ENCODE data around the gene SPATA2L.

SPATA2L gene
- 14.7 to 15.3 reads per million in 2 donors for total RNA-seq

GRCh38 chr16:89701425-89702406 is at the start of gene SPATA2L:
SPATA2L (minus strand) TSS chr16:89701705; CDS start chr16:89701232, 473 bp downstream.
- peak; percentile 94 for DNase-seq

DNA sequence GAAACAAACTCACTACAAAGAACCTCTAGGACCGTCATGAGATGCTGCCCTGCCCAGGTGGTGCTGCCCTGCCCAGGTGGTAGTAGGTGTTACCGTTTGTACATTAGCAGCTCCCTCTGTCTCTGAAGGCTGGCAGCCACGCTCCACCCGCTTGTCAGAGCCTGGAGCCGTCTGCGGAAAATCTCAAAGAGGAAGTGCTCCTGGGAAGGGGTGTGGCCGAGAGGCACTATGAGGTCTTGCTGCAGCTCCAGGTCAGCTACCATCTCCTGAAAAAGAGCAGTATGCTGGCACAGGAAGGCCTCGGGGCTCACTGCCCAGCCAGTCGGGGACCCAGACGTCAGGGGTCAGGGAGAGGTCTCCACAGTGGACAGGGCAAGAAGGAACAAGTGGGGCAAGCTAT is 48.1 kb upstream of the SPATA2L start:
- DNase-seq: no peak

DNA sequence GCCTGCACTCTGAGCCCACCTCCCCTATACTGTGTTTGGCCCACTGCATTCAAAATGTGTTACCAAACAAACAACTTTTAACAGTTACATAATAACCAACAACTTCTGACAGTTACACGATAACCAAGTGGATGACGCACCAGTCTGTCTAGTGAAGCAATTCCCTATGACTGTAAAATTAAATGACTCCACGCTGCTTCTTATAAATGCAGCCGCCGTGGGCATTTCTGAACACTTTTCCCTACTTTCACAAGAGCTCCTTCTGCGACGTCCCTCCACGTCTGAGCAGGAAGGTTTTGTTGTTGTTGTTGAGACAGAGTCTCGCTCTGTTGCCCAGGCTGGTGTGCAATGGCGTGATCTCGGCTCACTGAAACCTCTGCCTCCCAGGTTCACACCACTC is 47.4 kb upstream of the SPATA2L start:
- no peak for DNase-seq

- DNase-seq: no peak
These were observed 46.6 kb upstream of the SPATA2L start for GRCh38 chr16:89748076-89748475.

DNA sequence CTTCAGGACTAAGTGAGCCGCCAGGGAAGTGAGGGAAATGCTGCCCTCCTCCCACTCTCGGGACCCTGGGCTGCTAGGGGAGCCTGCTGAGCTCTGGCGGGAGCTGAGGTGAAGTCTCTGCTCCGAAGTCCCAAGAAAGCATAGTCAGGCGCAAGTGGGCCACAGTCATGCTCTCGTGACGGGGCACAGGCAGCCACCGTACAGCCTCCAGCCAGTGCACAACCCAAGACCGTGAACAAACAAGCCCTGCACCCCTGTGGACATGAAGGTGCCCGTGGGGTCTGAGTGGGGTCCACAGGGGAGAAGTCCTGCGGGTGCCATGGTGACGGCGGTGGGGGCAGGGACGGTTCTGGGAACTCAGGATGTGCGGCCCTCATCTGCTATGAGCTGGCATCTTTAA is 44.5 kb upstream of the SPATA2L start:
- DNase-seq: no peak

- DNase-seq: no peak
These were observed 43.3 kb upstream of the SPATA2L start for GRCh38 chr16:89744813-89745212.

- no peak for DNase-seq
These were observed 41.4 kb upstream of the SPATA2L start for GRCh38 chr16:89742948-89743347.

DNA sequence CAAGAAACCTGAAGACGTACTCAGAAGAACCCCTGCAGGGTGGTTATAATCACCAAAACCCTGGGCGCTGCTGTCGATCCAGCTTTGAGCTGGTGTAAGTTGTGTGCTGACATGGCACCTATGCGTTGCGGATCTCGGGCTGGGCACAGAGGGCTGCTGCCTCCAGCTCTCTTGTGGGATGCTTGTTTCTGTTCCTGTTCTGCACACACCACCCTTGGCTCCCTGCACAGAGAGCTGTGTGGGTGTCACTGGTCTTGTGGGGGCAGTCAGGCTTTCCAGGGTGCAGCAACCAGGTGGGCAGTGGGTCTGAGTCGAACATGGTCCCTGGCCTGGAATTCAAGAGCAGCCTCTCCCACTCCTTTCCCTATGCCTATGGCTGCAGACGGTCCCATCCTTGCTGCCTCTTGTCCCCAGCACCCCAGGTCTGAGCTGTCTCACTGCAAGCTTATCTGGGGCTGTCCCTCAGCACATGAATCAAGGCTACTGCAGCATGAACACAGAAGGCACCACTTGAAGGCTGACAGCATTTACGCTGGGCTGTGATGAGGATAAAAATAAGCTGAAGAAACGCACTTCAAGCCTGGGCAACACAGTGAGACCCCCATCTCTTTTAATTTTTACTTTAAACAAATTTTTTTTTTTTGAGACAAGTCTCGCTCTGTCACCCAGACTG is 40.0 kb upstream of the SPATA2L start:
- no peak for DNase-seq

DNA sequence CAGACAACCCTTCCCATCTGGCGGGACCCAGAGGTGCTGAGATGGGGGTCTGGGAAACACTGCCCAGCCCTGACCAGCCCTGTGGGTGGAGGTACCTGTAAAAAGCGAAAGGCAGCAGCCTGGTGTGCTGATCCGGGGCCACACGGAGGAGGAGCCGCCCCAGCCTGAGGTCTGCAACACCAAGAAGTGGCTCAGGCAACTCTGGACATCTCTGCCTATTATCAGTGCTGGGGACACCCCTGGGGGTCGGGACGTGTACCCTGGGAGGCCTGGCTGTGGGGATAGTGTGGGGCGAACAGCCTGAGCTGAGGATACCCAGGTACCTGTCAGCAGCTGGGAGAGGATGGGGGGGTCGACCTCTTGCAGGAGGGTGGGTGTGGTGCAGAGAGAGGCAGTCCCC is 37.9 kb upstream of the SPATA2L start:
- no peak for DNase-seq

DNA sequence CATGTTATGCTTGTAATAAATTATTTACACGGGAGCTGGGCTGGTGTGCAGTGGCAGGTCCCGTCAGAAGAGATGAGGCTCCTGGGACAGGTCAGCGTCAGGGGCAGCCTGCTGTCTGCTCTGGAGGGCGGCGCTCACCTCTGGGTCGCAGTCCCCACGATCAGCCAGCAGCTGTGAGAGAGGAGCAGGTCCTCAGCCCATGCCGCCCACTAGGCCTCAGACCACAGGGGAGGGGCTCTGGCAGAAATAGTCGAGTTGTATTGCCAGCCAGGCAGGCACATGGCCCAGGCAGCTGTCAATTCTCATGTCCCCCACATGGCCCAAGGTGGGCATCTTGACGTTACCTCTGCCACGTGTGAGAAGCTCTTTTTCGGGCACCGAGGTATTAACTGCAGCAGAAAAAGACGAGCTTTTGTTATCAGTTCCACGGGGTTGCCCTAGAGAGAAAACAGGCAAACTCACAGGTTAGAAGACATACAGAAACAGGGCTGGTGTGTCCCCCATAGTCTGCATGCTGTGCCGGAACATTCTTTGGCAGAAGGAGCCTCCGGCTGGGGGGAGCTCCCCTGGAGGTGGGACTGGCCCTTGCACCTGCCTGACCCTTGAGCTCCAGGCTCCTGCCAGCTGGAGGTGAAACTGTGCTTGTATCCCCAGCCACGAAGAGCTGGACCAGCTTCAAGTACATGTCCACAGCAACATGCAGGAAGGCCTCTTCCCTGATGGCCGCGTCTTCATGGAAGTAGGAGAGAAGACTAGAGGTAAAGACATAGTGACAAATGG is 37.2 kb upstream of the SPATA2L start:
- DNase-seq: no peak

DNA sequence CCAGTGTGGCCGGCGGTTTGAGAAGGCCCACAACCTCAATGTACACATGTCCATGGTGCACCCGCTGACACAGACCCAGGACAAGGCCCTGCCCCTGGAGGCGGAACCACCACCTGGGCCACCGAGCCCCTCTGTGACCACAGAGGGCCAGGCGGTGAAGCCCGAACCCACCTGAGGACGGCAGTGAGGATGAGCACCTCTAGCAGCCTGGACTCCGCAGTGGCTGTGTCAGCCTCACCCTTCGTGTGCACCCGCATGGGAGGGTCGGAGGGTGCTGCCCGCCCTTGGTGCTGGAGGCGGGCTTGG is 36.5 kb upstream of the SPATA2L start:
- DNase-seq: no peak

DNA sequence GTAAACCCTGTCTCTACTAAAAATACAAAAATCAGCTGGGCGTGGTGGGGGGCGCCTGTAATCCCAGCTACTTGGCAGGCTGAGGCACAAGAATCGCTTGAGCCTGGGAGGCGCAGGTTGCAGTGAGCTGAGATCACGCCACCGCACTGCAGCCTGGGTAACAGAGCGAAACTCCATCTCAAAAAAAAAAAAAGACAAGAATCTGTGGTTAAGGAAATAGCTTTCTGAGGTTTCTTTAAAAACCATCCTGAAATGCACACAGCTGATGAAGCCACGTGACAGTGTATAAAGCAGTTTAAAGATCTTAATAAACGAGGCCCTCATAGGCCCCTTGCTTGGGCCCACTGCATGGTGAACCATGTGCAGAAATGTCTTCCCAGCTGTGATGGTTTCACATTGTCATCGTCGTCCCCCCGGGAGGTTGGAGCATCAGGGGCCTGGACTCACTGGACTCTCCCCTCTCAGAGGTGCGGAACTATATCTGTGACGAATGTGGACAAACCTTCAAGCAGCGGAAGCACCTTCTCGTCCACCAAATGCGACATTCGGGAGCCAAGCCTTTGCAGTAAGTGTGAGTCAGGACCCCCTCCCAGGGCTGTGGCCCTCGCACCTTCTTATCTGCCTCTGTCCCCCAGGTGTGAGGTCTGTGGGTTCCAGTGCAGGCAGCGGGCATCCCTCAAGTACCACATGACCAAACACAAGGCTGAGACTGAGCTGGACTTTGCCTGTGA is 36.0 kb upstream of the SPATA2L start:
- no peak for DNase-seq

DNA sequence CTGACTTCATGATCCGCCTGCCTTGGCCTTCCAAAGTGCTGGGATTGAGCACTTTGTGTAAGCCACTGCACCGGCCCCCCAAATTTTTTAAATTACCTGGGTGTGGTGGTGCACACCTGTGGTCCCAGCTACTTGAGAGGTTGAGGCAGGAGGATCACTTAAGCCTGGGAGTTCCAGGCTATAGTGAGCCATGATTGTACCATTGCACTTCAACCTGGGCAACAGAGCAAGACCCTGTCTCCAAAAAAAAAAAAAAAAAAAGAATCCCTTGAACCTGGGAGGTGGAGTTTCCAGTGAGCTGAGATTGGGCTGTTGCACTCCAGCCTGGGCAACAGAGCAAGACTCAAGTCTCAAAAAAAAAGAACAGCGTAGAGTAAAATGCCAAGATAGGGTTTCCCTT is 35.0 kb upstream of the SPATA2L start:
- DNase-seq: no peak

GRCh38 chr16:89733792-89734191 is 32.3 kb upstream of the SPATA2L start:
- DNase-seq: no peak

GRCh38 chr16:89733322-89733721 is 31.8 kb upstream of the SPATA2L start:
- DNase-seq: no peak

DNA sequence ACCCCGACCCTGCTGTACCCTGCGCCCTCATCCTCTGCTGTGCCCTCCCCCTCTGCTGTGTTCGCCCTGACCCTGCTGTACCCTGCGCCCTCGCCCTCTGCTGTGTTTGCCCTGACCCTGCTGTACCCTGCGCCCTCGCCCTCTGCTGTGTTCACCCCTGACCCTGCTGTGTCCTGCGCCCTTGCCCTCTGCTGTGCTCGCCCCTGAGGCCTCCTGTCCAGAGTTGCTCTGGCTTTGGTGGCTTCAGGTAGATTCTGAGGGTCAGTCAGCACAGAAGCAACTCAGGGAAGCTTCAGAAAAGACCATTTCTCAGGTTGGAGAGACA is 31.4 kb upstream of the SPATA2L start:
- DNase-seq: no peak

- no peak for DNase-seq
These were observed 30.8 kb upstream of the SPATA2L start for GRCh38 chr16:89732142-89732917.

- DNase-seq: no peak
These were observed 29.2 kb upstream of the SPATA2L start for GRCh38 chr16:89730610-89731234.

GRCh38 chr16:89729863-89730593 is 28.5 kb upstream of the SPATA2L start:
- DNase-seq: no peak

- DNase-seq: no peak
These were observed 27.8 kb upstream of the SPATA2L start for GRCh38 chr16:89729293-89729692.

All from activated gamma-delta T cell (primary cell).